Left ventricle myocardium superior (tissue), 1 donor: ENCODE data around the gene HLF. TPM values are rescaled to one million over a fixed set of nuclear protein-coding genes. Genes with fewer than 3 reads are reported as not detected.

Experiments
- ATAC-seq: fragments of 200-7000 bp; cut with Tn5 transposase; one replicate; pipeline ENCODE4 v1.9.1; 2020; ENCODE audit warnings: mild to moderate bottlenecking, moderate library complexity
- DNase-seq: peaks from one replicate; pipeline ENCODE4 v3.0.0-alpha.2; 2020
- intact Hi-C: fragments of 100-400 bp; cut with micrococcal nuclease; formaldehyde crosslinking; loops from one replicate; pipeline ENCODE4 v1.11.0; 2022
- total RNA-seq: library from RNA; stranded (reverse); fragmentation: NEBNext Ultra II Directional; extraction: Animal tissue kit (Norgen Biotek cat#: 25700); gene quantifications from one replicate; pipeline ENCODE4 v1.2.1, GENCODE V29; 2021
- donor health status: DM: no; HTN: yes; CAD: no; lungs with severe emphysema.

The HLF gene
- total RNA-seq, 1 donor from 2014 or later = 38.8 TPM

DNA sequence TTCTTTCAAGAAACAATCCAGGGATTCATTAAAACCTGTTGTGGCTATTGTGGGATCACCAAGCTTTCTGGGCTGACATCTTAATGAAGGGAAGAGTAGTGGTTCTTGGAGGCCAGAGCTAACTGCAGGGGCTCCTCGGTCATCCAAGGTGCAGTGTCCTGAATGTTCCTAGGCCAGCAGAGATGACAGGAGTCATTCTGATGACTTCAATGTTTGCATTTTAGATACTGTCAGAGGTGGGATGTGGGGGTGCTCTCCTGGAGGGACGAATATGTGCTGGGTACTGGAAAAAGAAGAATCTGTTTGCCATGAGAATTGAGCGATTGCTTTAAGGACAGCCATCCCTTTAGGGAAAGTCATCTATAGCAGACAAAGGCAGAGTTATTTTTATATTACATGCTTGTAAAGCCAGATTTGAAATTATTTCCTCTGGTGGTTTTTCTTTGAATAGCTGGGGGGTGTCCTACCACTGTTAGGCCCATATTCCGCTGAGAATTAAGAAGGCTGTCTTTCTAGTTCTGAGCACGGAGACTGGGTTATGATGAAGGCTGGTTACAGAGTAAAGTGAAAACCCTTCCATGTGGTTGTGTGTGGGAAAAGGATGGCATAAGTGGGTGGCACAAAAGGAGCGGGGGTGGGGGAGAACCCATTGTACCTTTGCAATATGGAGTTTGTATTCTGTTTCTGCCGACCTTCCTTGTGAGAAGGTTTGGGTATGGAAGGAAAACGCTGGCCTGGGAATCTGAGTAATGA is 7.4 kb downstream of the HLF start:
- no peak for DNase-seq
- intact Hi-C loops = no loop called here
- no peak for ATAC-seq

GRCh38 chr17:55272711-55273578 is 8.2 kb downstream of the HLF start:
- intact Hi-C loops = no loop called here

GRCh38 chr17:55273579-55274354 is 9.0 kb downstream of the HLF start:
- ATAC-seq (peak; percentile 87), DNase-seq (peak; percentile 90)
- intact Hi-C loops = no loop called here

More at GRCh38 chr17:55272711-55273578, 8.2 kb downstream of the HLF start:
- DNase-seq = no peak
- ATAC-seq = peak; percentile 61

GRCh38 chr17:55274355-55275255 is 9.8 kb downstream of the HLF start:
- DNase-seq (no peak), ATAC-seq (peak; percentile 26)
- intact Hi-C loops = no loop called here

- ATAC-seq = peak; percentile 29
- intact Hi-C loops = no loop called here
Observed at GRCh38 chr17:55275894-55276804, 11.4 kb downstream of the HLF start.

GRCh38 chr17:55278173-55278961 is 13.6 kb downstream of the HLF start:
- intact Hi-C loops = no loop called here
- DNase-seq = no peak
- no peak for ATAC-seq

More at GRCh38 chr17:55275894-55276804, 11.4 kb downstream of the HLF start:
- DNase-seq = no peak

GRCh38 chr17:55279203-55279602 is 14.4 kb downstream of the HLF start:
- DNase-seq = no peak
- ATAC-seq = no peak
- intact Hi-C loops = no loop called here

DNA sequence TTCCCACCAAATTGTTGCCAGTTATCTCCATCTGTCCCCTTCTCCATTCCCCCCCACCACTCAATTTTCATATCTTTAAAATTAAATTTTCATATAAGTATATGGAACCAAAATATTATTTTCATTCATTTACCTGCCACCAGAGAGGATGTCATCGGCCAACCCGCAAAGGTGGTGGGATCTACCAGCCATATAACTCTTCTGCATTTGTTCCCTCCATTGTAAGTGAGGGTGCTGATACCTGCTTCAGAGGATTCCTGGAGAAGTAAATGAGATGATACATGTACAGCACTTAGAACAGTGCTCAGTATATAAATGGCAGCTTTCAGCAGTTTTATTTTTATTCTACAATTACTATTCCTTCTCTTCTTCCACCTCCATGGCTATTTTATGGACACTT is 15.0 kb downstream of the HLF start:
- intact Hi-C loops = no loop called here
- ATAC-seq (no peak), DNase-seq (no peak)

DNA sequence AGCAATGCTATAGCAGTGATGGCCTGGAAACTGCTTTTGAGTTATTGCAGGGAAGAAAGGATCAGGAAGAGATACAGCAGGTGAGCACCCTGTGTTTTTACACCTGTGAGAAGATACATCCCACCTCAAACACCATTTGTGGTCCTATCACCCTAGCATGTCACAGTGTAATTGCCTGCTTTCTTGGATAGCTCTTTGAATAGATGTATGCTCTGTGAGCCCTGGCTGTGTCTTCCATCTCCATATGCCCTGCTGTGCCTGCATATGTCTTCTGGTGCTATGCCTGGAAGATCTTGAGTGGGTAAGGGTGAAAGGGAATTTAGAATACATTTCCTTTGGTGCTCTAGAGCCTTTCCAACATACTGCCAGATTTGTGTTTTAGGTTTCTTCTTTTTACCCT is 15.5 kb downstream of the HLF start:
- ATAC-seq = no peak
- intact Hi-C loops = no loop called here
- DNase-seq = no peak

GRCh38 chr17:55281649-55282378 is 17.1 kb downstream of the HLF start:
- no peak for ATAC-seq
- DNase-seq = no peak
- intact Hi-C loops = no loop called here

GRCh38 chr17:55282379-55282702 is 17.6 kb downstream of the HLF start:
- no peak for DNase-seq
- intact Hi-C loops = no loop called here

GRCh38 chr17:55282741-55283140 is 18.0 kb downstream of the HLF start:
- ATAC-seq (no peak), DNase-seq (no peak)
- intact Hi-C loops = no loop called here

More at GRCh38 chr17:55282379-55282702, 17.6 kb downstream of the HLF start:
- no peak for ATAC-seq

DNA sequence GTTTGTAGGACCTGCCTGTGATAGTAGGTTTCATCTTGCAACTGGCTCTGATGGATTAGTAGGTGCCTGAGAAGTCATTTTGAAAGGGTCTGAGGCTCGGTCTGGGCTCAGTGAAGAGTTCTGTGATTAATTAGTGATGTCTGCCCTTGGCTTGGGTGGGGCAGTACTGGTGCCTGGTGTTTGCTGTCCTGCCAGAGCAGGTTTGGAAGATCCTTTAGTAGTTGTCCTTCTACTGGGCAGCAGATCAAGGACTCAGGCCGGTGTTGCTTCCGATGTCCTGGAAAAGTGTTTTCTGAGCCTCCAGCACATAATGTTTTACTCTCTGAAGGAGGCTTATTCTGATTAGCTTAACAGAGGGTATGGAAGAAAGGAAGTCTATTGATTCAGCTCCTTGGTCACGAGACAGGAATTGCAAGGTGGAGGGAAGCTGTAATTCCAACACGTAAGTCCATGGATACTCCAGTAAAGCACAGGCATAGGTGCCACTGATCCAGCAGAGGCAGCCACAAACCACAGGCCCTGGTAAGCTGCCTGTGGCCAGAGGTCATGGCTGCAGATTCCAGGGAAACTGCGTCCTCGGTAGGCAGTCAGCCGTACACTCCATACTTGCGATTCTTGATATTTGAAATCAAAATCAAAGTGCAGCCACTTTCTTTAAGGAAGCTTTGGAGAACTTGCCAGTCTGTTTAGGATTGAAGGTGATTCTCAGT is 18.7 kb downstream of the HLF start:
- no peak for ATAC-seq
- DNase-seq = no peak
- intact Hi-C loops = no loop called here

GRCh38 chr17:55284001-55284884 is 19.5 kb downstream of the HLF start:
- intact Hi-C loops = no loop called here
- no peak for DNase-seq
- ATAC-seq = no peak

DNA sequence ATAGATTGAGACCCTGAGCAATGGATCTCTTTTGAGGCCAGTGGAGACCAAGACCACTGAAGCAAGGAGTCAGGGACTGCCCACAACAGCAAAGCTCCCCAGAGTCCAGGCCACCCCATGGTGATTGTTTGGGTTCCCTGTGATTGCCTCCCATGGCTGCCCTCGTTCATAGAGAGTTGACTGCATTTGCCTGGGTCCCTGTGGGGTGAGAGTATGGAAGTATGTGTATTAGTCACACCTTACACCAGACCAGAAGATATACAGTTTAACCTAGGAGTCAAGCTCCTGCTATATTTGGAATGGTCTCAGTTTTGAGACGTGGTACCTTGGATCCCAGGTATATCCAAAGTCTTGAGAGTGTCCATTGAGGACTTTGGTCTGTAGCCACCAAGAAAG is 20.2 kb downstream of the HLF start:
- intact Hi-C loops = no loop called here
- DNase-seq (no peak), ATAC-seq (peak; percentile 1)
